ENCODE measurements around the gene AARS2. TPM values are rescaled to one million over a fixed set of nuclear protein-coding genes. Genes with fewer than 3 reads are reported as not detected.

Gene AARS2
- total and polyA plus RNA-seq, 7 donors, result 2.2 to 7.4 (median 4.4) TPM

GRCh38 chr6:44267252-44267651 lies 45.9 kb downstream of the AARS2 start:
- H3K9me3 ChIP-seq, result no peaks in the 10 kb centered on the region
- no peak for ATAC-seq
- intact Hi-C loops (cut with DNase I), result loop anchor here (5.0 kb wide), 2 partner anchors 40 to 70 kb away; no protein-coding TSS in a partner anchor
- no peak overlapping the region for H3K27ac ChIP-seq
- H3K36me3 ChIP-seq (ENCODE audit: insufficient read depth in 1 of 2, low read depth in 1 of 2), result no peaks in the 10 kb centered on the region
- peaks cover 15% of the 10 kb centered on the region for H3K4me1 ChIP-seq
- DNase-seq, result peak in 1 of 2 donors; percentile 13
- H3K4me3 ChIP-seq, result no peak overlapping the region
- no peak for TF ChIP-seq CTCF (IDR thresholded peaks at IDR 0.05)
- WGBS, 3 donors, result 64 to 67% (median 67%) methylated on average over 10 of the region's 10 CpGs
- H3K27me3 ChIP-seq (ENCODE audit: insufficient read depth in 3 of 3, low read length in 2 of 3), result peaks cover 0 to 21% (median 13%) of the 10 kb centered on the region in 3 donors

GRCh38 chr6:44266347-44266746 lies 46.8 kb downstream of the AARS2 start:
- Histone ChIP-seq H3K9me3 (no peaks in the 10 kb centered on the region), H3K4me3 (no peak overlapping the region), H3K36me3 (ENCODE audit: insufficient read depth in 1 of 2, low read depth in 1 of 2) (peaks cover 0 to 4% of the 10 kb centered on the region in 2 donors), H3K27ac (no peak overlapping the region), H3K4me1 (peaks cover 15% of the 10 kb centered on the region), H3K27me3 (ENCODE audit: insufficient read depth in 3 of 3, low read length in 2 of 3) (peaks cover 0 to 14% (median 11%) of the 10 kb centered on the region in 3 donors)
- no peak for TF ChIP-seq CTCF (IDR thresholded peaks at IDR 0.05)
- WGBS, 3 donors, result 72 to 84% (median 79%) methylated on average over 3 of the region's 3 CpGs
- DNase-seq (peak in 1 of 2 donors; percentile 13), ATAC-seq (no peak)
- intact Hi-C loops (cut with DNase I), result loop anchor here (5.0 kb wide), 2 partner anchors 41 to 71 kb away; no protein-coding TSS in a partner anchor

GRCh38 chr6:44265722-44266233 lies 47.4 kb downstream of the AARS2 start:
- no peak for TF ChIP-seq CTCF (IDR thresholded peaks at IDR 0.05)
- no peaks in the 10 kb centered on the region for H3K9me3 ChIP-seq
- WGBS, 3 donors, result 68 to 70% (median 69%) methylated on average over 17 of the region's 17 CpGs
- peaks cover 0 to 14% (median 8%) of the 10 kb centered on the region in 3 donors for H3K27me3 ChIP-seq (ENCODE audit: insufficient read depth in 3 of 3, low read length in 2 of 3)
- intact Hi-C loops (cut with DNase I), result loop anchor here (5.0 kb wide), 2 partner anchors 42 to 72 kb away; no protein-coding TSS in a partner anchor
- ATAC-seq (no peak), DNase-seq (peak in 1 of 2 donors; percentile 36)
- H3K27ac ChIP-seq, result peak overlapping the region; percentile 73
- H3K4me3 ChIP-seq, result peak overlapping the region; percentile 73
- peaks cover 15% of the 10 kb centered on the region for H3K4me1 ChIP-seq
- H3K36me3 ChIP-seq (ENCODE audit: insufficient read depth in 1 of 2, low read depth in 1 of 2), result peaks cover 0 to 5% of the 10 kb centered on the region in 2 donors

GRCh38 chr6:44265007-44265721 lies 48.0 kb downstream of the AARS2 start, which contains the start of gene NFKBIE:
Gene NFKBIE, minus strand, starts transcription at chr6:44265551. Its CDS starts 205 bp downstream, at chr6:44265346.
- intact Hi-C loops (cut with DNase I), result loop anchor here (5.0 kb wide), 2 partner anchors 42 to 72 kb away; no protein-coding TSS in a partner anchor
- Histone ChIP-seq H3K27me3 (ENCODE audit: insufficient read depth in 3 of 3, low read length in 2 of 3) (peaks cover 0 to 11% (median 8%) of the 10 kb centered on the region in 3 donors), H3K9me3 (no peaks in the 10 kb centered on the region), H3K27ac (peak within 1 kb of the TSS; percentile 73), H3K4me1 (peaks cover 15% of the 10 kb centered on the region), H3K4me3 (peak within 1 kb of the TSS; percentile 73), H3K36me3 (ENCODE audit: insufficient read depth in 1 of 2, low read depth in 1 of 2) (peaks cover 0 to 8% of the 10 kb centered on the region in 2 donors)
- no peak for TF ChIP-seq CTCF (IDR thresholded peaks at IDR 0.05)
- peak; percentile 96 to 97 for DNase-seq
- WGBS, 3 donors, result 0 to 1% (median 1%) methylated on average over 45 to 72 of the region's 72 CpGs
- peak; percentile 88 to 94 (median 90) for ATAC-seq
